Hematopoietic multipotent progenitor cell (in vitro differentiated cells): ENCODE data around the gene CHRNB4. TPM values are rescaled to one million over a fixed set of nuclear protein-coding genes. Genes with fewer than 3 reads are reported as not detected.
"Not testable (repeated sequence)": the region's sequence is repeated elsewhere in the genome, so short reads cannot be mapped to it uniquely, and the experiment has no call there.

ENCODE experiments used
- DNase-seq, 3 donors: peaks; one replicate each; pipeline ENCODE4 v3.0.0-alpha.2; 2011 to 2015; ENCODE audit warnings: low read depth in 2 of 3, low spot score in 2 of 3
- small RNA-seq: library from RNA; depleted of rRNA; stranded (forward); fragments of <200 nt; gene quantifications from one replicate; pipeline ENCODE3, GENCODE V24; 2012
- total RNA-seq: library from RNA; depleted of rRNA; stranded (reverse); fragments of >200 nt; gene quantifications from one replicate; pipeline ENCODE4 v1.2.3, GENCODE V29; 2012

Gene CHRNB4
- total RNA-seq, 1 donor: 0.27 TPM

- DNase-seq: no peak
These were observed 22.9 kb downstream of the CHRNB4 start for GRCh38 chr15:78618064-78618463.

- DNase-seq: no peak
These were observed 23.5 kb downstream of the CHRNB4 start for GRCh38 chr15:78617516-78617915.

GRCh38 chr15:78617076-78617475 lies 23.9 kb downstream of the CHRNB4 start:
- DNase-seq: no peak

GRCh38 chr15:78616506-78616905 lies 24.5 kb downstream of the CHRNB4 start:
- no peak for DNase-seq

- DNase-seq: no peak
These were observed 25.8 kb downstream of the CHRNB4 start for GRCh38 chr15:78615151-78615589.

GRCh38 chr15:78614021-78614420 lies 27.0 kb downstream of the CHRNB4 start:
- DNase-seq: no peak

GRCh38 chr15:78609551-78609950 lies 31.5 kb downstream of the CHRNB4 start:
- DNase-seq: not testable (repeated sequence)

GRCh38 chr15:78605680-78606079 lies 35.3 kb downstream of the CHRNB4 start:
- DNase-seq: no peak

GRCh38 chr15:78605201-78605600 lies 35.8 kb downstream of the CHRNB4 start:
- no peak for DNase-seq

- DNase-seq: no peak
These were observed 36.6 kb downstream of the CHRNB4 start for GRCh38 chr15:78604420-78604819.

GRCh38 chr15:78603467-78603866 lies 37.5 kb downstream of the CHRNB4 start:
- no peak for DNase-seq

GRCh38 chr15:78599189-78599588 lies 41.8 kb downstream of the CHRNB4 start:
- DNase-seq: no peak

- no peak for DNase-seq
These were observed 42.7 kb downstream of the CHRNB4 start for GRCh38 chr15:78598348-78598747.

- no peak for DNase-seq
These were observed 43.4 kb downstream of the CHRNB4 start for GRCh38 chr15:78597583-78597982.

- DNase-seq: no peak
These were observed 66.1 kb downstream of the CHRNB4 start for GRCh38 chr15:78574944-78575343.

Small RNAs within 50 kb of the gene (small RNA-seq; reads per million reads assigned to genes)
- not detected for gene AC067863.2

Other genes starting within 250 kb of the CHRNB4 start
- gene IREB2, start 203.0 kb downstream of the CHRNB4 start, total RNA-seq: 18.9 TPM
- 0.81 TPM for gene HYKK, start 133.6 kb downstream of the CHRNB4 start, total RNA-seq
- gene PSMA4, start 100.8 kb downstream of the CHRNB4 start, total RNA-seq: 95.1 TPM
- gene CHRNA5, start 75.7 kb downstream of the CHRNB4 start, total RNA-seq: 1.6 TPM
- gene CHRNA3, start 20.2 kb downstream of the CHRNB4 start, total RNA-seq: not detected
- gene ADAMTS7, start 170.3 kb upstream of the CHRNB4 start, total RNA-seq: 0.27 TPM
- 103 TPM for gene MORF4L1, start 231.7 kb upstream of the CHRNB4 start, total RNA-seq